NCI-H69 (cell line): ENCODE measurements around the gene ASB18.

ENCODE experiments used
- DNase-seq: peaks from one replicate; lab custom pipeline; 2025; lab: John Stamatoyannopoulos, UW

Gene ASB18

GRCh38 chr2:236173729-236174607, 90.2 kb downstream of the ASB18 start:
- DNase-seq, result no peak

GRCh38 chr2:236173036-236173728, 91.0 kb downstream of the ASB18 start:
- DNase-seq, result no peak

- DNase-seq, result no peak
Measured at GRCh38 chr2:236172255-236173035, 91.8 kb downstream of the ASB18 start.

- DNase-seq, result no peak
Measured at GRCh38 chr2:236171680-236172254, 92.4 kb downstream of the ASB18 start.

- no peak for DNase-seq
Measured at GRCh38 chr2:236171181-236171679, 93.0 kb downstream of the ASB18 start.

GRCh38 chr2:236170590-236171165, 93.5 kb downstream of the ASB18 start:
- DNase-seq, result no peak

GRCh38 chr2:236169741-236170589, 94.2 kb downstream of the ASB18 start:
- no peak for DNase-seq

- DNase-seq, result no peak
Measured at GRCh38 chr2:236169151-236169721, 95.0 kb downstream of the ASB18 start.

GRCh38 chr2:236168110-236169080, 95.8 kb downstream of the ASB18 start, which contains the start of gene GBX2:
GBX2 (minus strand) TSS chr2:236168386; CDS start chr2:236167971, 415 bp downstream.
- DNase-seq, result peak; percentile 50

- DNase-seq, result peak; percentile 51
Measured at GRCh38 chr2:236167297-236168109, 96.7 kb downstream of the ASB18 start.

- DNase-seq, result no peak
Measured at GRCh38 chr2:236166796-236167296, 97.4 kb downstream of the ASB18 start.

GRCh38 chr2:236165842-236166795, 98.1 kb downstream of the ASB18 start:
- DNase-seq, result no peak

- no peak for DNase-seq
Measured at GRCh38 chr2:236164925-236165841, 99.0 kb downstream of the ASB18 start.

GRCh38 chr2:236164201-236164924, 99.8 kb downstream of the ASB18 start:
- DNase-seq, result no peak
